H1 (cell line): ENCODE measurements around the gene POLR2A. TPM values are rescaled to one million over a fixed set of nuclear protein-coding genes. Genes with fewer than 3 reads are reported as not detected.

Experiments
- CTCF ChIA-PET: fragments of 300-600 bp; sonication (Branson Sonifier 250); formaldehyde crosslinking; loops from one replicate; lab custom pipeline; 2021; ENCODE audit not compliant: partially characterized antibody; lab: Charles Lee
- POLR2A ChIA-PET: fragments of 300-600 bp; sonication (Branson Sonifier 250); formaldehyde crosslinking; loops from one replicate; lab custom pipeline; 2021; ENCODE audit warnings: inconsistent platforms; ENCODE audit not compliant: partially characterized antibody; lab: Charles Lee
- DNase-seq, 2 experiments: peaks; one replicate each; pipeline versions ENCODE4 v3.0.0 to v3.0.0-alpha.2; 2010 to 2022; ENCODE audit warnings: low spot score in 2 of 2, low read depth in 1 of 2, mixed read lengths in 1 of 2
- FAIRE-seq: peaks from 2 replicates; lab custom pipeline; 2011; peaks lifted over from hg19 to GRCh38; lab: Jason Lieb, UNC
- H2AFZ ChIP-seq: 2 replicates; pipeline ENCODE4 v1.8.1; 2012; ENCODE audit warnings: low read length, inconsistent platforms
- H2AK5ac ChIP-seq: 2 replicates; pipeline ENCODE4 v1.6.1; 2013; ENCODE audit warnings: low read depth, low read length
- H2BK120ac ChIP-seq: replicated peaks from 2 replicates; pipeline ENCODE3; 2013; ENCODE audit warnings: low read depth, low read length, inconsistent platforms
- H2BK12ac ChIP-seq: 2 replicates; pipeline ENCODE4 v1.6.1; 2013; ENCODE audit warnings: low read depth, low read length
- H2BK15ac ChIP-seq: 2 replicates; pipeline ENCODE4 v1.6.1; 2013; ENCODE audit warnings: low read length
- H2BK20ac ChIP-seq: 2 replicates; pipeline ENCODE4 v1.6.1; 2013; ENCODE audit warnings: low read length
- H2BK5ac ChIP-seq: 2 replicates; pipeline ENCODE4 v1.6.1; 2013; ENCODE audit warnings: low read depth, low read length
- H3K14ac ChIP-seq: 2 replicates; pipeline ENCODE4 v1.6.1; 2013; ENCODE audit warnings: inconsistent platforms; ENCODE audit not compliant: insufficient read length
- H3K18ac ChIP-seq: 2 replicates; pipeline ENCODE4 v1.6.1; 2013; ENCODE audit warnings: low read length; ENCODE audit errors: extremely low read depth
- H3K23ac ChIP-seq: 2 replicates; pipeline ENCODE4 v1.6.1; 2013; ENCODE audit warnings: inconsistent platforms; ENCODE audit not compliant: insufficient read length
- H3K23me2 ChIP-seq: 2 replicates; pipeline ENCODE4 v1.6.1; 2013; ENCODE audit warnings: low read depth, low read length
- H3K27ac ChIP-seq: 2 replicates; pipeline ENCODE4 v1.6.1; 2011; ENCODE audit warnings: low read depth, low read length, inconsistent platforms
- H3K27me3 ChIP-seq, 4 experiments: replicated peaks in 1 of 4; 1 replicate in 1 of 4; 2 replicates in 3 of 4; pipeline versions ENCODE4 v1.6.1 to v1.8.1; 2011 to 2013; ENCODE audit warnings: low read length in 3 of 4, mild to moderate bottlenecking in 3 of 4, inconsistent platforms in 2 of 4, mixed read lengths in 2 of 4, moderate library complexity in 1 of 4; ENCODE audit not compliant: control insufficient read depth in 3 of 4, insufficient read depth in 3 of 4; ENCODE audit errors: extremely low read depth in 1 of 4
- H3K36me3 ChIP-seq, 4 experiments: 2 replicates each; pipeline versions ENCODE4 v1.6.1 to v1.8.1; 2011 to 2013; ENCODE audit warnings: mild to moderate bottlenecking in 4 of 4, low read length in 3 of 4, moderate library complexity in 2 of 4, control low read depth in 1 of 4, inconsistent platforms in 1 of 4; ENCODE audit not compliant: insufficient read depth in 4 of 4, control insufficient read depth in 2 of 4
- H3K4ac ChIP-seq: replicated peaks from 2 replicates; pipeline ENCODE3; 2013; ENCODE audit warnings: low read length, low read depth, mixed read lengths, inconsistent platforms; ENCODE audit not compliant: insufficient read length
- H3K4me1 ChIP-seq, 4 experiments: replicated peaks in 1 of 4; 1 replicate in 1 of 4; 2 replicates in 3 of 4; pipeline versions ENCODE4 v1.6.1 to v1.8.1; 2011 to 2013; ENCODE audit warnings: low read length in 3 of 4, inconsistent platforms in 2 of 4, mixed read lengths in 1 of 4; ENCODE audit not compliant: insufficient read depth in 4 of 4, control insufficient read depth in 3 of 4
- H3K4me2 ChIP-seq, 2 experiments: 2 replicates each; pipeline versions ENCODE4 v1.6.1 to v1.8.1; 2011 to 2013; ENCODE audit warnings: low read depth in 2 of 2, low read length in 2 of 2, control low read depth in 1 of 2, inconsistent platforms in 1 of 2, mild to moderate bottlenecking in 1 of 2; ENCODE audit not compliant: insufficient read depth in 1 of 2
- H3K4me3 ChIP-seq, 4 experiments: fragments of 200-600, 300-600 bp in 1 of 4; sonication (generic), shearing (Covaris generic), sonication (Bioruptor Twin) in 1 of 4; 2 replicates each; pipeline versions ENCODE4 v1.5.1 to v1.8.1; 2011 to 2016; ENCODE audit warnings: low read length in 4 of 4, low read depth in 3 of 4, control low read depth in 2 of 4, inconsistent platforms in 2 of 4, mild to moderate bottlenecking in 2 of 4, mixed read lengths in 1 of 4, moderate library complexity in 1 of 4; ENCODE audit not compliant: insufficient read depth in 2 of 4; ENCODE audit errors: extremely low read depth in 1 of 4
- H3K56ac ChIP-seq: replicated peaks from 2 replicates; pipeline ENCODE3; 2013; ENCODE audit warnings: low read depth, mild to moderate bottlenecking, mixed read lengths, low read length, inconsistent platforms; ENCODE audit not compliant: insufficient read length
- H3K79me1 ChIP-seq: 2 replicates; pipeline ENCODE4 v1.6.1; 2013; ENCODE audit warnings: low read depth, low read length, control low read depth
- H3K79me2 ChIP-seq, 2 experiments: 2 replicates each; pipeline versions ENCODE4 v1.6.1 to v1.8.1; 2012 to 2013; ENCODE audit warnings: low read length in 2 of 2, mild to moderate bottlenecking in 2 of 2, inconsistent platforms in 1 of 2; ENCODE audit not compliant: insufficient read depth in 2 of 2, control insufficient read depth in 1 of 2
- H3K9ac ChIP-seq, 4 experiments: replicated peaks in 1 of 4; 1 replicate in 1 of 4; 2 replicates in 3 of 4; pipeline versions ENCODE4 v1.6.1 to v1.8.1; 2011 to 2013; ENCODE audit warnings: low read depth in 3 of 4, low read length in 3 of 4, control low read depth in 2 of 4, mild to moderate bottlenecking in 2 of 4, moderate library complexity in 2 of 4, inconsistent platforms in 1 of 4; ENCODE audit errors: extremely low read depth in 1 of 4
- H3K9me3 ChIP-seq, 2 experiments: 2 replicates each; pipeline versions ENCODE4 v1.6.1 to v1.8.1; 2012 to 2013; ENCODE audit warnings: mild to moderate bottlenecking in 2 of 2, moderate library complexity in 2 of 2, control low read depth in 1 of 2, inconsistent platforms in 1 of 2, low read depth in 1 of 2, low read length in 1 of 2, mixed read lengths in 1 of 2; ENCODE audit not compliant: insufficient read depth in 2 of 2
- H4K20me1 ChIP-seq, 2 experiments: replicated peaks in 1 of 2; 2 replicates each; pipeline versions ENCODE3 to v1.8.1; 2011 to 2013; ENCODE audit warnings: inconsistent platforms in 2 of 2, low read length in 2 of 2, mild to moderate bottlenecking in 1 of 2; ENCODE audit not compliant: insufficient read depth in 2 of 2, control insufficient read depth in 1 of 2
- H4K5ac ChIP-seq: 2 replicates; pipeline ENCODE4 v1.6.1; 2013; ENCODE audit warnings: low read length, low read depth, mixed read lengths, inconsistent platforms; ENCODE audit not compliant: insufficient read length
- H4K8ac ChIP-seq: 2 replicates; pipeline ENCODE4 v1.8.0; 2013; ENCODE audit warnings: mild to moderate bottlenecking, moderate library complexity, low read length, inconsistent platforms; ENCODE audit not compliant: insufficient read depth; ENCODE audit errors: extremely low read depth
- H4K91ac ChIP-seq: replicated peaks from 2 replicates; pipeline ENCODE3; 2013; ENCODE audit warnings: low read length, mixed read lengths, inconsistent platforms; ENCODE audit not compliant: insufficient read length
- ATF2 ChIP-seq: IDR thresholded peaks from 2 replicates; pipeline ENCODE4 v1.6.1; 2012; ENCODE audit warnings: low read length, inconsistent platforms
- BRCA1 ChIP-seq: IDR thresholded peaks from 2 replicates; pipeline ENCODE4 v1.6.1; 2012; ENCODE audit warnings: low read depth, low read length, improper control_type of control experiment
- CBX8 ChIP-seq: fragments of 300-800, 300-1000 bp; sonication (generic); IDR thresholded peaks from 2 replicates; pipeline ENCODE4 v1.7.1; 2016; ENCODE audit warnings: low read depth, low read length, borderline replicate concordance
- CEBPB ChIP-seq: IDR thresholded peaks from 2 replicates; pipeline ENCODE4 v1.6.1; 2012; ENCODE audit warnings: low read depth, low read length
- CHD2 ChIP-seq: IDR thresholded peaks from 2 replicates; pipeline ENCODE4 v1.6.1; 2012; ENCODE audit warnings: low read length, improper control_type of control experiment
- CTBP2 ChIP-seq: IDR thresholded peaks from 2 replicates; pipeline ENCODE4 v1.7.0; 2011; ENCODE audit warnings: borderline replicate concordance, mild to moderate bottlenecking, moderate library complexity, mixed read lengths, low read length; ENCODE audit not compliant: insufficient read depth, insufficient read length
- KDM1A ChIP-seq: fragments of 200-600, 300-600 bp; sonication (generic); IDR thresholded peaks from 2 replicates; pipeline ENCODE4 v1.7.1; 2016; ENCODE audit warnings: mild to moderate bottlenecking, low read length, borderline replicate concordance
- RBBP5 ChIP-seq: IDR thresholded peaks from 2 replicates; pipeline ENCODE4 v1.7.1; 2012; ENCODE audit warnings: low read depth, mild to moderate bottlenecking, inconsistent platforms, low read length, moderate library complexity, borderline replicate concordance
- SIN3A ChIP-seq, 2 experiments: IDR thresholded peaks in 1 of 2; conservative IDR thresholded peaks in 1 of 2; 2 replicates each; pipeline ENCODE4 v1.6.1; 2011 to 2012; ENCODE audit warnings: low read length in 2 of 2, improper control_type of control experiment in 1 of 2, low read depth in 1 of 2, mild to moderate bottlenecking in 1 of 2
- SIRT6 ChIP-seq: IDR thresholded peaks from one replicate; pipeline ENCODE4 v1.7.1; 2012; ENCODE audit warnings: low read length, inconsistent platforms
- TAF7 ChIP-seq: optimal IDR thresholded peaks from 2 replicates; pipeline ENCODE3; 2011; ENCODE audit warnings: low read depth, mild to moderate bottlenecking, inconsistent platforms, low read length, moderate library complexity, borderline replicate concordance
- WGBS, 2 experiments: shearing (Covaris generic) in 1 of 2; methylation state at CpG; one replicate each; pipeline versions ENCODE4 v1.1.6 to v1.1.7; 2013 to 2015; ENCODE audit warnings: low lambda C conversion rate in 2 of 2, mixed read lengths in 2 of 2, inconsistent platforms in 1 of 2, low coverage in 1 of 2, missing lambda C conversion rate in 1 of 2; ENCODE audit not compliant: insufficient replicate concordance in 2 of 2, insufficient coverage in 1 of 2, insufficient read length in 1 of 2; ENCODE audit errors: extremely low coverage in 1 of 2, missing lambda C conversion rate in 1 of 2; 5-methylcytosine and 5-hydroxymethylcytosine counted together
- polyA plus RNA-seq, 7 experiments: library from polyadenylated mRNA; depleted of rRNA in 3 of 7; stranded (reverse) in 5 of 7; unstranded in 2 of 7; fragments of >200 nt in 5 of 7; fragments of 200-250 nt in 2 of 7; gene quantifications; 1 replicate in 5 of 7; 2 replicates in 1 of 7; 4 replicates in 1 of 7; pipeline versions ENCODE4 v1.2.1 to v1.2.3, GENCODE V29; 2011 to 2013; ENCODE audit warnings: missing spikeins in 2 of 7, mixed read lengths in 2 of 7
- total RNA-seq: library from RNA; stranded (reverse); fragmentation: NEBNext Ultra II Directional; extraction: Animal tissue kit (Norgen Biotek cat#: 25700); gene quantifications from 2 replicates; pipeline ENCODE4 v1.2.1, GENCODE V29; 2021

Gene POLR2A
- total and polyA plus RNA-seq, 2 of the 8 experiments (the other 6 are each of a cell fraction or from before 2014, with no cell fraction given) = 26.8 to 150 TPM

GRCh38 chr17:7495906-7496434, 11.8 kb downstream of the POLR2A start:
- Histone ChIP-seq H3K9me3 (no peaks in the 10 kb centered on the region), H4K91ac (no peak overlapping the region), H3K23ac (no peak overlapping the region), H3K14ac (no peak overlapping the region), H3K27ac (no peak overlapping the region), H3K4ac (no peak overlapping the region), H3K27me3 (no peaks in the 10 kb centered on the region), H3K4me1 (no peaks in the 10 kb centered on the region), H4K8ac (no peak overlapping the region; the same call in 1 of the 2 replicates), H2BK15ac (no peak overlapping the region), H3K4me2 (no peak overlapping the region), H3K79me1 (peaks cover 21% of the 10 kb centered on the region), H2AFZ (no peak overlapping the region), H3K9ac (no peak overlapping the region), H4K5ac (no peak overlapping the region), H3K36me3 (peaks cover 37 to 59% (median 48%) of the 10 kb centered on the region in 4 experiments), H3K23me2 (no peaks in the 10 kb centered on the region), H3K4me3 (no peak overlapping the region), H3K56ac (no peak overlapping the region), H3K79me2 (peaks cover 20 to 49% of the 10 kb centered on the region in 2 experiments), H2BK120ac (no peak overlapping the region), H3K18ac (no peak overlapping the region), H2BK12ac (0 out of 2 replicates have a peak overlapping the region, but pooled peaks have one; percentile 17), H4K20me1 (peaks cover 27 to 31% of the 10 kb centered on the region in 2 experiments), H2BK20ac (no peak overlapping the region), H2AK5ac (no peak overlapping the region), H2BK5ac (no peak overlapping the region)
- no peak for FAIRE-seq
- ChIA-PET POLR2A (interaction anchor here (1.2 to 6.3 kb wide), 9 partner anchors 9 to 74 kb away, joined by 3 to 58 read pairs (median 4); partner anchors contain the start of genes FGF11 and POLR2A), CTCF (interaction anchor here (0.9 to 5.8 kb wide), 6 partner anchors 13 to 65 kb away, joined by 3 to 29 read pairs (median 6); partner anchors contain the start of genes SENP3 and TNFSF13)
- 90% methylated on average over 11 of the region's 12 CpGs; no CpG with 5 or more reads in 1 of the 2 experiments for WGBS, 2 experiments
- DNase-seq = no peak
- TF ChIP-seq CEBPB (no peak), CBX8 (no peak), RBBP5 (no peak), BRCA1 (no peak), CHD2 (no peak), CTBP2 (no peak), ATF2 (no peak), SIN3A (conservative IDR thresholded peaks at IDR 0.05 in 1 of 2, IDR thresholded peaks at IDR 0.05 in 1 of 2; ENCODE audit: low read depth in 1 of 2, low read length in 2 of 2) (no peak), SIRT6 (no peak), KDM1A (no peak), TAF7 (no peak)
